GM23338 (cell line): Measurements from ENCODE around the gene ZNF644.
A peak's percentile ranks its signal among the peaks of the same experiment; 100 is the strongest.

Source experiments
- CREB1 ChIP-seq: fragments of 250-450 bp; sonication (Bioruptor Pico); IDR thresholded peaks from 2 replicates; pipeline ENCODE4 v1.5.0; 2020; ENCODE audit warnings: low read depth, mild to moderate bottlenecking, moderate library complexity
- CTCF ChIP-seq, 2 experiments: fragments of 200-600 bp in 1 of 2; sonication (generic) in 1 of 2; conservative IDR thresholded peaks; 2 replicates each; pipeline versions ENCODE4 v1.5.1 to v1.6.1; 2016 to 2017; ENCODE audit warnings: antibody characterized with exemption in 2 of 2, low read depth in 2 of 2, mild to moderate bottlenecking in 2 of 2, moderate library complexity in 1 of 2
- EZH2 ChIP-seq: fragments of 200-600 bp; sonication (generic); IDR thresholded peaks from one replicate; pipeline ENCODE4 v1.8.0; 2017; ENCODE audit warnings: antibody characterized with exemption, mild to moderate bottlenecking, low read depth; ENCODE audit not compliant: unreplicated experiment
- EZH2phosphoT487 ChIP-seq: fragments of 200-600 bp; sonication (generic); IDR thresholded peaks from one replicate; pipeline ENCODE4 v1.8.1; 2018; ENCODE audit warnings: antibody characterized with exemption; ENCODE audit not compliant: unreplicated experiment

GRCh38 chr1:91018006-91018405 is 3.8 kb downstream of the ZNF644 start:
- TF ChIP-seq CTCF (conservative IDR thresholded peaks at IDR 0.05; ENCODE audit: low read depth in 2 of 2) = peak; percentile 48 to 55
- no peak for TF ChIP-seq CREB1 (CRISPR knock-in tag)
- no peak for TF ChIP-seq EZH2phosphoT487
- TF ChIP-seq EZH2 = no peak
